ENCODE results near the gene KLHL30.
A peak's percentile ranks its signal among the peaks of the same experiment; 100 is the strongest.

GRCh38 chr2:238130696-238131628 is 7.5 kb upstream of the KLHL30 start:
- peak; percentile 53 for TF ChIP-seq CTCF (IDR thresholded peaks at IDR 0.05; ENCODE audit: low read length)
- no peak for TF ChIP-seq EZH2 (IDR thresholded peaks at IDR 0.05; ENCODE audit: borderline replicate concordance, low read length)

All from OCI-LY1 (cell line).